GM12878 (cell line): Measurements from ENCODE around the gene SPIB.

Experiments used
- CTCF ChIP-seq, 3 experiments: IDR thresholded peaks in 2 of 3; conservative IDR thresholded peaks in 1 of 3; 2 replicates each; pipeline ENCODE4 v1.5.1; 2011; ENCODE audit warnings: low read depth in 3 of 3, low read length in 3 of 3, mild to moderate bottlenecking in 3 of 3, control low read depth in 2 of 3, moderate library complexity in 2 of 3, inconsistent platforms in 1 of 3, mixed read lengths in 1 of 3; ENCODE audit not compliant: control insufficient read depth in 2 of 3, insufficient read depth in 1 of 3; ENCODE audit errors: extremely low read depth in 1 of 3
- EZH2 ChIP-seq: IDR thresholded peaks from 2 replicates; pipeline ENCODE4 v1.6.1; 2012; ENCODE audit warnings: low read depth, mild to moderate bottlenecking, control low read depth, inconsistent platforms, low read length, borderline replicate concordance; ENCODE audit not compliant: control insufficient read depth
- HSF1 ChIP-seq: fragments of 150-350 bp; IDR thresholded peaks from 2 replicates; pipeline ENCODE4 v1.6.1; 2014; ENCODE audit warnings: mild to moderate bottlenecking, low read depth, low read length
- JUND ChIP-seq: IDR thresholded peaks from 2 replicates; pipeline ENCODE4 v1.6.1; 2012; ENCODE audit warnings: low read depth, mild to moderate bottlenecking, low read length, improper control_type of control experiment, moderate library complexity
- MTA3 ChIP-seq: IDR thresholded peaks from 2 replicates; pipeline ENCODE4 v1.6.1; 2012; ENCODE audit warnings: low read length, inconsistent platforms, borderline replicate concordance
- MYC ChIP-seq: IDR thresholded peaks from 2 replicates; pipeline ENCODE4 v1.6.1; 2011; ENCODE audit warnings: mild to moderate bottlenecking, low read length, moderate library complexity, inconsistent platforms; ENCODE audit not compliant: insufficient read depth, insufficient replicate concordance, insufficient read length, severe bottlenecking
- NFYB ChIP-seq: IDR thresholded peaks from 2 replicates; pipeline ENCODE4 v1.6.1; 2011; ENCODE audit warnings: low read depth, mild to moderate bottlenecking, low read length, improper control_type of control experiment, moderate library complexity; ENCODE audit not compliant: insufficient read depth
- NR2C2 ChIP-seq: IDR thresholded peaks from 2 replicates; pipeline ENCODE4 v1.6.1; 2011; ENCODE audit warnings: borderline replicate concordance, low read depth; ENCODE audit not compliant: control insufficient read depth, insufficient read length
- STAT3 ChIP-seq: IDR thresholded peaks from 2 replicates; pipeline ENCODE4 v1.6.1; 2011; ENCODE audit warnings: low read depth, low read length, improper control_type of control experiment
- ZNF274 ChIP-seq: IDR thresholded peaks from one replicate; pipeline ENCODE4 v1.8.0; 2011; ENCODE audit not compliant: insufficient read length, insufficient read depth

DNA sequence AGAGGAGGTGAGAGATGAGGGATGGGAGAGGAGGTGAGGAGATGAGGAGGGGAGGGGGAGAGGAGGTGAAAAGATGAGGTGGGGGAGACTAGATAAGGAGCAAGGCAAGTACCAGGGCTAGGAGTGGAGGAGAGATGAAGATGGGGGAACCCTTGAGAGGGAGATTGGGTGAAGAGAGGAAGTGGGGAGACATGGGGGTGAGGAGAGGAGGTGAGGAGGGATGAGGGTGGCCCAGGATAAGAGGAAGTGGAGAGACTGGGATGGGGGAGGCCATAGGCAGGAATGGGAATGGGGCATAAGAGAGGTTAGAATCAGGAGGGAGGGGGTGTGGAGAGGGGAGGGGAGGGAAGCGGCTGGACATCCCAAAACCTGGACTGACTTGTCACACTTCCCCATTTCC is 40.9 kb downstream of the SPIB start:
- no peak for TF ChIP-seq HSF1
- no peak for TF ChIP-seq JUND
- no peak for TF ChIP-seq STAT3
- no peak for TF ChIP-seq NR2C2
- TF ChIP-seq MYC, result no peak
- TF ChIP-seq EZH2, result no peak
- no peak for TF ChIP-seq CTCF (IDR thresholded peaks at IDR 0.05 in 2 of 3, conservative IDR thresholded peaks at IDR 0.05 in 1 of 3; ENCODE audit: control insufficient read depth in 2 of 3, extremely low read depth in 1 of 3, insufficient read depth in 1 of 3, low read depth in 3 of 3, low read length in 3 of 3)
- TF ChIP-seq MTA3, result no peak
- no peak for TF ChIP-seq NFYB
- no peak for TF ChIP-seq ZNF274
